ENCODE data around the gene PRR5.
"Not testable (repeated sequence)": the region's sequence is repeated elsewhere in the genome, so short reads cannot be mapped to it uniquely, and the experiment has no call there.

PRR5 gene

GRCh38 chr22:44678556-44679305 lies 23.3 kb upstream of the PRR5 start:
- no peak for DNase-seq (ENCODE audit: low read depth)
- no peak for TF ChIP-seq CTCF (IDR thresholded peaks at IDR 0.05; ENCODE audit: low read depth, low read length, missing control alignments)
- in situ Hi-C loops (cut with HindIII; ENCODE audit: low sequenced_read_pairs), result no loop called here
- H3K4me3 ChIP-seq (ENCODE audit: low read depth, low read length), result no peak overlapping the region

GRCh38 chr22:44679306-44679647 lies 22.7 kb upstream of the PRR5 start:
- DNase-seq (ENCODE audit: low read depth); in situ Hi-C loops (cut with HindIII; ENCODE audit: low sequenced_read_pairs); H3K4me3 ChIP-seq (ENCODE audit: low read depth, low read length): not testable (repeated sequence)

GRCh38 chr22:44680058-44680457 lies 21.9 kb upstream of the PRR5 start:
- no peak for DNase-seq (ENCODE audit: low read depth)
- in situ Hi-C loops (cut with HindIII; ENCODE audit: low sequenced_read_pairs), result no loop called here
- H3K4me3 ChIP-seq (ENCODE audit: low read depth, low read length), result no peak overlapping the region
- no peak for TF ChIP-seq CTCF (IDR thresholded peaks at IDR 0.05; ENCODE audit: low read depth, low read length, missing control alignments)

GRCh38 chr22:44680481-44680894 lies 21.5 kb upstream of the PRR5 start:
- in situ Hi-C loops (cut with HindIII; ENCODE audit: low sequenced_read_pairs), result no loop called here

GRCh38 chr22:44682556-44683168 lies 19.3 kb upstream of the PRR5 start:
- no peak for TF ChIP-seq CTCF (IDR thresholded peaks at IDR 0.05; ENCODE audit: low read depth, low read length, missing control alignments)
- DNase-seq (ENCODE audit: low read depth), result no peak
- H3K4me3 ChIP-seq (ENCODE audit: low read depth, low read length), result no peak overlapping the region
- in situ Hi-C loops (cut with HindIII; ENCODE audit: low sequenced_read_pairs), result no loop called here

More at GRCh38 chr22:44680481-44680894, 21.5 kb upstream of the PRR5 start:
- TF ChIP-seq CTCF (IDR thresholded peaks at IDR 0.05; ENCODE audit: low read depth, low read length, missing control alignments), result no peak
- no peak overlapping the region for H3K4me3 ChIP-seq (ENCODE audit: low read depth, low read length)
- DNase-seq (ENCODE audit: low read depth), result no peak

- in situ Hi-C loops (cut with HindIII; ENCODE audit: low sequenced_read_pairs), result no loop called here
- no peak overlapping the region for H3K4me3 ChIP-seq (ENCODE audit: low read depth, low read length)
- no peak for DNase-seq (ENCODE audit: low read depth)
- no peak for TF ChIP-seq CTCF (IDR thresholded peaks at IDR 0.05; ENCODE audit: low read depth, low read length, missing control alignments)
These were observed 18.8 kb upstream of the PRR5 start for GRCh38 chr22:44683237-44683636.

- DNase-seq (ENCODE audit: low read depth), result no peak
- in situ Hi-C loops (cut with HindIII; ENCODE audit: low sequenced_read_pairs), result no loop called here
- no peak for TF ChIP-seq CTCF (IDR thresholded peaks at IDR 0.05; ENCODE audit: low read depth, low read length, missing control alignments)
- no peak overlapping the region for H3K4me3 ChIP-seq (ENCODE audit: low read depth, low read length)
These were observed 18.1 kb upstream of the PRR5 start for GRCh38 chr22:44683881-44684280.

Data from astrocyte of the cerebellum (primary cell).